ENCODE results near the gene CHSY3. TPM values are rescaled to one million over a fixed set of nuclear protein-coding genes. Genes with fewer than 3 reads are reported as not detected.

The CHSY3 gene
- total RNA-seq, 1 donor from 2014 or later = 9.4 TPM

DNA sequence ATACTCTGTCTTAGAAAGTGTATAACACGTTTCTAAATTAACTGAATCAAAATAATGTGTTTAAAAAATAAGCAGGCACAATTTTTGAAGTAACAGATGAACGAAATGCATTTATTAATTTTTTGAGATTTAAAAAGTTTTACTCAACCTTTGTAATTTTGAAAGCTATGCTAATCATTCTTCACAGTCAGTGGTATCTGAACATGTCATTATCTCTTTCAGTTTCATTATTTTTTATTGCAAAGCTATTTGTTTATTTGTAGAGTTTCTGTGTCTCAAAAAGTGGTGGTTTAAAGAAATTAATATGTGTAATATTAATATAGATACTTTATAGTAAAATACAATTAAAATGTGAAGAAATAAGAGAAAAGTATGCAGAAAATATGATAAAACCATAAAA, 11.2 kb downstream of the CHSY3 start:
- Histone ChIP-seq H2AFZ (ENCODE audit: low read depth, low read length) (no peak overlapping the region), H3K27ac (ENCODE audit: low read depth, low read length) (no peak overlapping the region), H3K27me3 (ENCODE audit: insufficient read depth, low read length) (no peaks in the 10 kb centered on the region), H3K4me2 (ENCODE audit: low read length) (no peak overlapping the region), H3K9me3 (ENCODE audit: insufficient read depth, low read depth, low read length) (no peaks in the 10 kb centered on the region), H3K4me3 (ENCODE audit: insufficient read depth, low read depth, low read length) (no peak overlapping the region), H3K36me3 (ENCODE audit: insufficient read depth, low read length) (no peaks in the 10 kb centered on the region), H3K9ac (ENCODE audit: low read length) (no peak overlapping the region), H3K4me1 (ENCODE audit: insufficient read depth, low read length) (no peaks in the 10 kb centered on the region), H3K79me2 (ENCODE audit: insufficient read depth, low read length) (no peaks in the 10 kb centered on the region), H4K20me1 (ENCODE audit: insufficient read depth, low read length) (no peaks in the 10 kb centered on the region)
- DNase-seq (ENCODE audit: low read depth) (no peak), FAIRE-seq (no peak)
- H3K27me3 Mint-ChIP-seq (ENCODE audit: low read depth, unreplicated experiment) = no peaks in the 10 kb centered on the region
- no peaks in the 10 kb centered on the region for H3K4me1 Mint-ChIP-seq (ENCODE audit: low read depth, unreplicated experiment)
- H3K27ac Mint-ChIP-seq (ENCODE audit: unreplicated experiment) = no peak overlapping the region
- no peak for TF ChIP-seq CTCF (IDR thresholded peaks at IDR 0.05; ENCODE audit: insufficient read depth, low read depth, low read length)
- TF ChIP-seq EZH2 (IDR thresholded peaks at IDR 0.05; ENCODE audit: insufficient read depth, low read length) = no peak
- H3K9me3 Mint-ChIP-seq (ENCODE audit: unreplicated experiment) = peaks cover 2% of the 10 kb centered on the region
- H3K4me3 Mint-ChIP-seq (ENCODE audit: unreplicated experiment) = no peak overlapping the region
- H3K36me3 Mint-ChIP-seq (ENCODE audit: low read depth, unreplicated experiment) = peaks cover 3% of the 10 kb centered on the region

DNA sequence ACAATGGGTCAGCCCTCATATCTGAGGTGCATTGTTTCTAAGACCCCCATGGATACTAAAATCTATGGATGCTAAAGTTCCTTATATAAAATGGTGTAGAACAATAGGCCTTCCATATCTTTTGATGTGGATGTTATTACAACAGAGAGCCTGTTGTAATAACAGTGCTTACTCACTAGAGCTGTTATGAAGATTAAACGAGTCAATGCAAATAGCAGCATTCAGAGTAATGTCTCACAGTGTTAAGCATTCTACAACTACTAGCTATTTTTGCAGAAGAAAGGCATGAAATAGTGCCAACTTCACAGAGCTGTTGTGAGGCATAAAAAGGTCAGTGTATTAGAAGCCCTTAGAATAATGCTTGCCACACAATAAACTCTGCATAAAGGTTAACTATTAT, 13.0 kb downstream of the CHSY3 start:
- Histone ChIP-seq H3K36me3 (ENCODE audit: insufficient read depth, low read length) (no peaks in the 10 kb centered on the region), H3K4me1 (ENCODE audit: insufficient read depth, low read length) (no peaks in the 10 kb centered on the region), H3K27ac (ENCODE audit: low read depth, low read length) (no peak overlapping the region), H4K20me1 (ENCODE audit: insufficient read depth, low read length) (no peaks in the 10 kb centered on the region), H3K9me3 (ENCODE audit: insufficient read depth, low read depth, low read length) (no peaks in the 10 kb centered on the region), H3K27me3 (ENCODE audit: insufficient read depth, low read length) (no peaks in the 10 kb centered on the region), H3K4me2 (ENCODE audit: low read length) (no peak overlapping the region), H3K4me3 (ENCODE audit: insufficient read depth, low read depth, low read length) (no peak overlapping the region), H3K79me2 (ENCODE audit: insufficient read depth, low read length) (no peaks in the 10 kb centered on the region), H2AFZ (ENCODE audit: low read depth, low read length) (no peak overlapping the region), H3K9ac (ENCODE audit: low read length) (no peak overlapping the region)
- no peaks in the 10 kb centered on the region for H3K4me1 Mint-ChIP-seq (ENCODE audit: low read depth, unreplicated experiment)
- H3K4me3 Mint-ChIP-seq (ENCODE audit: unreplicated experiment) = no peak overlapping the region
- peaks cover 4% of the 10 kb centered on the region for H3K36me3 Mint-ChIP-seq (ENCODE audit: low read depth, unreplicated experiment)
- DNase-seq (ENCODE audit: low read depth) (no peak), FAIRE-seq (no peak)
- no peaks in the 10 kb centered on the region for H3K27me3 Mint-ChIP-seq (ENCODE audit: low read depth, unreplicated experiment)
- peaks cover 2% of the 10 kb centered on the region for H3K9me3 Mint-ChIP-seq (ENCODE audit: unreplicated experiment)
- H3K27ac Mint-ChIP-seq (ENCODE audit: unreplicated experiment) = no peak overlapping the region
- TF ChIP-seq EZH2 (IDR thresholded peaks at IDR 0.05; ENCODE audit: insufficient read depth, low read length) = no peak
- TF ChIP-seq CTCF (IDR thresholded peaks at IDR 0.05; ENCODE audit: insufficient read depth, low read depth, low read length) = no peak

DNA sequence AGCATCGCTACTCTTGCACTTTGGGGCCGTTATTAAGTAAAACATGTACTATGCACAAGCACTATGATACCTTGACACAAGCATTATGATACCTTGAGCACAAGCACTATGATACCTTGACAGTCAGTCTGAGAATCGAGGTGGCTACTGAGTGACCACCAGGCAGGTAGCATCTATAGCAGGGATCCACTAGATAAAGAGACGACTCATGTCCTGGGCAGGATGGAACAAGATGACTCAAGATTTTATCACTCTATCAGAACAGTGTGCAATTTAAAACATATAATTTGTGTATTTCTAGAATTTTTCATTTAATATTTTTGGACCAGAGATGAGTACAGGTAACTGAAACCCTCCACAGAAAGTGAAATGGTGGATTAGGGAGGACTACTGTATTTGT, 16.9 kb downstream of the CHSY3 start:
- Mint-ChIP-seq H3K27me3 (ENCODE audit: low read depth, unreplicated experiment) (no peaks in the 10 kb centered on the region), H3K4me3 (ENCODE audit: unreplicated experiment) (no peak overlapping the region), H3K36me3 (ENCODE audit: low read depth, unreplicated experiment) (peaks cover 6% of the 10 kb centered on the region), H3K27ac (ENCODE audit: unreplicated experiment) (no peak overlapping the region), H3K9me3 (ENCODE audit: unreplicated experiment) (peaks cover 2% of the 10 kb centered on the region), H3K4me1 (ENCODE audit: low read depth, unreplicated experiment) (no peaks in the 10 kb centered on the region)
- Histone ChIP-seq H3K27me3 (ENCODE audit: insufficient read depth, low read length) (no peaks in the 10 kb centered on the region), H3K4me3 (ENCODE audit: insufficient read depth, low read depth, low read length) (no peak overlapping the region), H3K4me2 (ENCODE audit: low read length) (no peak overlapping the region), H4K20me1 (ENCODE audit: insufficient read depth, low read length) (no peaks in the 10 kb centered on the region), H3K36me3 (ENCODE audit: insufficient read depth, low read length) (no peaks in the 10 kb centered on the region), H3K27ac (ENCODE audit: low read depth, low read length) (no peak overlapping the region), H3K9me3 (ENCODE audit: insufficient read depth, low read depth, low read length) (no peaks in the 10 kb centered on the region), H3K4me1 (ENCODE audit: insufficient read depth, low read length) (no peaks in the 10 kb centered on the region), H2AFZ (ENCODE audit: low read depth, low read length) (no peak overlapping the region), H3K79me2 (ENCODE audit: insufficient read depth, low read length) (no peaks in the 10 kb centered on the region), H3K9ac (ENCODE audit: low read length) (no peak overlapping the region)
- FAIRE-seq (no peak), DNase-seq (ENCODE audit: low read depth) (no peak)
- TF ChIP-seq CTCF (IDR thresholded peaks at IDR 0.05; ENCODE audit: insufficient read depth, low read depth, low read length) = no peak
- no peak for TF ChIP-seq EZH2 (IDR thresholded peaks at IDR 0.05; ENCODE audit: insufficient read depth, low read length)
